Dedifferentiated amniotic fluid mesenchymal stem cell (primary cell): ENCODE results near the gene SLC35F5.
A peak's percentile ranks its signal among the peaks of the same experiment; 100 is the strongest.
"Not testable (repeated sequence)": the region's sequence is repeated elsewhere in the genome, so short reads cannot be mapped to it uniquely, and the experiment has no call there.

Source experiments
- DNase-seq: peaks from one replicate; pipeline ENCODE4 v3.0.0-alpha.2; 2016; ENCODE audit errors: extremely low spot score

The SLC35F5 gene

GRCh38 chr2:113756355-113757137 lies at the start of gene SLC35F5:
SLC35F5 (minus strand) TSS chr2:113756642; CDS start chr2:113756409, 233 bp downstream.
- peak; percentile 89 for DNase-seq

DNA sequence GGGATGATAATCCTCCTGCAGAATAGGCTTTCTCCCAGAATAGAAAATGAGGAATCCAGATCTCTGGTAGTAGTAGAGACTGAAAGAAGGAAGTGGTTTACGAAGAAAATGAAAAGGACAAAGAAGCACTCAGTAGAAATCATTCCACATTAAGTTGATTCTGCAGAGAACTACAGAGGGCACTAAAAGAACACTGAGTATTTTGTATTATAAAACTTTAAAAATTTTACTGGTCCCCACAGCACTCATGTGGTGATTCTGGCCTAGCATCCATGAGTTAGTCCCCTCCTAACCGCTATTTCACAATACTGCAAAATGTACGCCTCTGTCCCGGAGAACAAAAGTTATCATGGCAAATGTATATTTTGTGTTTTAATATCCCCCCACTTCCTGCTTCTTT lies 42.9 kb upstream of the SLC35F5 start:
- DNase-seq: no peak

DNA sequence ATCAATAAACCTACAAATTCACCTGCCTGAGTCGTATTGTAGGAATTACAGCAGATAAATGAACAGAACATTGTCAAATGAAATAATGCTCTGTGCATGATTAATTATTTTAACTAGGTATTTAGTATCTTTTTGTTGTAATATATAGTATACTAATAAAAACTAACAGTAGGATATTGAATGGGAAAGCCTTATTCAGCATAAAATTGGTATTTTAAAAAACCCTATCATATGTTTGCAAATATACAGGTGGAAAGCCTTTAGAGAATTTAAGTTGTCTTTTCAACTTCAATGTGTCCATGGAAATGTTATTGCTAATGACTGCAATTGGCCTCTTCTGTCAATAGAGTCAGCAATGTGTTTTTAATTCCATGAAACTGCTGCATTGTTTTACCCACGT lies 40.8 kb upstream of the SLC35F5 start:
- no peak for DNase-seq

- no peak for DNase-seq
Observed at GRCh38 chr2:113796592-113797175, 40.2 kb upstream of the SLC35F5 start.

DNA sequence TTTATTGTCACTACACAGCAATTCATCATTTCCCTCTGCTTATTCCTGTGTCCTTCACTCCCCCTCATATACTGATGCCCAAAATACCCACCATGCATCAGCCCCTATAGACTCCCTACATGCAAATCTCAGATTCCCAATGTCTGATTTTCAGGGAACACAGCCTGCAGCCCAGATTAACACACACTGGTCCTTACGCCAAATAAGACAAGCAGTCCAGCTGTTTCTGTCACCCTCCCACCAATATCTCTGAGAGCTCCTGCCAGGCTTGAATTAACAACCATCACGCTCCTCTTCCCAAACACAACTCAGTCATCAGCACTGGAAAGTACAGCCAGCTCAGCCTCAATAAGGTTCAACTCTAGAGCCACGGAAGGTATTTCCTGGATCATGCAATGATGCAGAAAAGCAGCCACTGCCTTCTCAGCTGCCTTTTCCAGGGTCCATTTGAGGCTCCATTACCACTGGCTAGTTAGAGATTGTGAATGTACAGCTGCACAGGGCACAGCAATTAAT lies 39.0 kb upstream of the SLC35F5 start:
- no peak for DNase-seq

GRCh38 chr2:113791697-113792590 lies 35.5 kb upstream of the SLC35F5 start:
- DNase-seq: peak; percentile 55

DNA sequence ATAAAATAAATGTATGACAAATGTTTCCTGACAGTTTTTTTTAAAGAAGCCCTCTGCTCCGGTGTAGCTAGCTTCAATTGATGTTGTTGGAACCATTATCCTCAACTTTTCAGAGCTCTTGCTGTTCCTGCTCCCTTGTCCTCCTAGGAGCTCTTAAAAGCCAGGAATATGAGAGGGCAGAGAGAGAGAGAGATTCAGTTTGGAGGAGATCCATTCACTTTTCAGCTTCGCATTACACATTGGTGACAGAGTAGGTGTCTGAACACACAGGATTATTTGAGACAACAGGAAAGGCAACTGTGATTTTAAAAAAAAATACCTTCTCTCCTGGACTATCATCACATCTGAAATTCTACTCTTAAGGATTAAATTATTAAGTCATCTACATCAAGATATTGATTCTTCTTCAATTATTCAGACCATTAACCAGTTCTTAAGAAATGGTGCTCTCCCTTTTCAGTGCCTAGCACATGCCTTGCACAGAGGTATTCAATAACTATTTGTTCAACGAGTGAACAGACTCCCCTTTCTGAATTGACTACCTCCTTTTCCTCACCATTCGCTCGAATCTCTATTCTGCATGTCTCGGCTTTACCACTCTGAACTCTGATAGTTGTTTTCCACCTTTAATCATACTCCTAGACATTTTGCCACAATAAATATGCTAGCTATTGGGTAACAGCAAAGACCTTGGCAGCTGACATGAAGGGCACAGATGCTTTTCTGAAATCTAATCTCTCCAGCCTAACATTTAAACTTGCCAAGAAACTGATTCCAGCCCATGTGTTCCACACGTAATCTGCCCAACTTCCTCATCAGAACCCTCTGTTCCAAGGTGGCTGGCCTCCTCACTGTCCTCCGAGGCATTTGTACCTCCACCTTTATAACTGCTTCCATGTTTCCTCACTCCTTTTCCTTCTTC lies 28.6 kb upstream of the SLC35F5 start:
- DNase-seq: no peak

DNA sequence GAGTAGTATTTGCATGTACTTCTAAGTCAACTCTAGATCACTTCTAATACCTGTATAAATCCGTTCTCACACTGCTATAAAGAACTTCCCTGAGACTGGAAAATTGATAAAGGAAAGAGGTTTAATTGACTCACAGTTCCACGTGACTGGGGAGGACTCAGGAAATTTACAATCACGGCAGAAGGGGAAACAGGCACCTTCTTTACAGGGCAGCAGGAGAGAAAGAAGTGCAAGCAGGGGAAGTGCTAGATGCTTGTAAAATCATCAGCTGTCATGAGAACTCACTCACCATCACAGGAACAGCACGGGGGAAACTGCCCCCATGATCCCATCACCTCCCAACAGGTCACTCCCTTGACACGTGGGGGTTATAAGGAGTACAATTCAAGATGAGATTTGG lies 24.0 kb upstream of the SLC35F5 start:
- DNase-seq: no peak

GRCh38 chr2:113777371-113777770 lies 20.9 kb upstream of the SLC35F5 start:
- DNase-seq: no peak

- no peak for DNase-seq
Observed at GRCh38 chr2:113776949-113777348, 20.5 kb upstream of the SLC35F5 start.

- not testable (repeated sequence) for DNase-seq
Observed at GRCh38 chr2:113774616-113775015, 18.2 kb upstream of the SLC35F5 start.

- DNase-seq: no peak
Observed at GRCh38 chr2:113770929-113771328, 14.5 kb upstream of the SLC35F5 start.

- no peak for DNase-seq
Observed at GRCh38 chr2:113769555-113769954, 13.1 kb upstream of the SLC35F5 start.

- no peak for DNase-seq
Observed at GRCh38 chr2:113768770-113769169, 12.3 kb upstream of the SLC35F5 start.

- DNase-seq: no peak
Observed at GRCh38 chr2:113767811-113768460, 11.5 kb upstream of the SLC35F5 start.

DNA sequence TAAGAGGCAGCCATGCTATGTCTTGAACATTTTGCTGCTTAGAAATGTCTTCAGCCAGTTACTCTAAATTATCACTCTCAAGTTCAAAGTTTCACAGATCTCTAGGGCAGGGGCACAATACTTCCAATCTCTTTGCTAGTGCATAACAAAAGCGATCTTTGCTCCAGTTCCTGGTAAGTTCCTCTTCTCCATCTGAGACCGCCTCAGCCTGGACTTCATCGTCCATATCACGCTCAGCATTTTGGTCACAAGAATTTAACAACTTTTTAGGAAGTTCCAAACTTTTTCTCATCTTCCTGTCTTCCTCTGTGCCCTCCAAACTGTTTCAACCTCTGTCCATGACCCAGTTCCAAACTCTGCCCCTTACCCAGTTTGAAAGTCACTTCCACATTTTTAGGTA lies 8.8 kb upstream of the SLC35F5 start:
- DNase-seq: no peak

DNA sequence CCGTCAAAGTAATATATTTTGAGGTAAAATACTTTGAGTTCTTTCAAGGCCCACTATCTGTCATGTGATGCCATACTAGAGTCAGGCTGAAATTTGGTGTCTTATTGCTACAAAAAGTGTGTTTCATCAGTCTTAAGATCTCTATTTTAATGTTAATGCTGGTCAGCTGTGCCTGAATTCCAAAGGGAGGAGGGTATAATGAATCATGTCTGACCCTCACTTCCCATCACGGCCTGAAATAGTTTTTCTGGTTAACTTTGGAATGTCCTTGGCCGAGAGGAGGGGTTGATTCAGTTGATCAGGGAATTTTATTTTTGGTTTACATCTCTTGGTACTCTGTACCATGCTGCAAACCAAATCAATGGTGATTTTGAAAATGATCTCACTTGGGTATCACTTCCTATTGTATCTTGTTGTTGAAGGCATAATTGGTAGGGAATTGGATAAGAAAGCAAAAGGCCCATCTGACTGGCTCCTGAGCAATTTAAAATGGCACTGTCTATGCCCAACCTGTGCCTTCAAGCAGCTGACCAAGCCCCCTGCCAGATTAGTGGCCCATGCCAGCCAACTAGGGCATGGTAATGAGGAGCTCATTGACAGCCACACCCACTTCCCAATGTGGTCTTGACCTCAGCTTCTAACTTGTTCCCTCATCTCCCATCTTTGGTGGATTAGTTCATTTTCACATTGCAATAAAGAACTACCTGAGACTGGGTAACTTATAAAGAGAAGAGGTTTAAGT lies 6.1 kb upstream of the SLC35F5 start:
- peak; percentile 85 for DNase-seq

GRCh38 chr2:113760400-113760799 lies 4.0 kb upstream of the SLC35F5 start:
- DNase-seq: no peak

DNA sequence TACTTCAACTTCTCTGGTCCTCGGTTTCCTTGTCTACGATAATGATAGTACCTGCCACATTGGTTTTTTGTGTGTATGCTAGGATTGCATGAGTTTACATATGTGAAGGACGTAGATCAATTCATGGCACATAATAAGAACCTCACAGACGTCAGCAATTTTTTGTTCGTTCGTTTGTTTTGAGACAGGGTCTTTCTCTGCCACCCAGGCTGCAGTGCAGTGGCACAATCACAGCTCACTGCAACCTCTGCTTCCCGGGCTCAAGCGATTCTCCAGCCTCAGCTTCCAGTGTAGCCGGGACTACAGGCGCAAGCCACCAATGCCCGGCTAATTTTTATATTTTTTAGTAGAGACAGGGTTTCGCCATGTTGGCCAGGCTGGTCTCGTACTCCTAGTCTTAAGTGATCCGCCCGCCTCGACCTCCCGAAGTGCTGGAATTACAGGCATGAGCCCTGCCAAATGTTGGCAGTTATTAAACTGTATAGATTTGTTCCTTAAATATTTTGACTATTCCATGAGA lies 756 bp upstream of the SLC35F5 start:
- DNase-seq: no peak
